LNCAP (cell line): ENCODE data around the gene NKD1.

ENCODE experiments used
- CTCF ChIP-seq: fragments of 450-650 bp; IDR thresholded peaks from 2 replicates; pipeline ENCODE4 v1.5.1; 2017; ENCODE audit warnings: mild to moderate bottlenecking

The NKD1 gene

GRCh38 chr16:50637716-50638602, 89.8 kb downstream of the NKD1 start:
- no peak for TF ChIP-seq CTCF

DNA sequence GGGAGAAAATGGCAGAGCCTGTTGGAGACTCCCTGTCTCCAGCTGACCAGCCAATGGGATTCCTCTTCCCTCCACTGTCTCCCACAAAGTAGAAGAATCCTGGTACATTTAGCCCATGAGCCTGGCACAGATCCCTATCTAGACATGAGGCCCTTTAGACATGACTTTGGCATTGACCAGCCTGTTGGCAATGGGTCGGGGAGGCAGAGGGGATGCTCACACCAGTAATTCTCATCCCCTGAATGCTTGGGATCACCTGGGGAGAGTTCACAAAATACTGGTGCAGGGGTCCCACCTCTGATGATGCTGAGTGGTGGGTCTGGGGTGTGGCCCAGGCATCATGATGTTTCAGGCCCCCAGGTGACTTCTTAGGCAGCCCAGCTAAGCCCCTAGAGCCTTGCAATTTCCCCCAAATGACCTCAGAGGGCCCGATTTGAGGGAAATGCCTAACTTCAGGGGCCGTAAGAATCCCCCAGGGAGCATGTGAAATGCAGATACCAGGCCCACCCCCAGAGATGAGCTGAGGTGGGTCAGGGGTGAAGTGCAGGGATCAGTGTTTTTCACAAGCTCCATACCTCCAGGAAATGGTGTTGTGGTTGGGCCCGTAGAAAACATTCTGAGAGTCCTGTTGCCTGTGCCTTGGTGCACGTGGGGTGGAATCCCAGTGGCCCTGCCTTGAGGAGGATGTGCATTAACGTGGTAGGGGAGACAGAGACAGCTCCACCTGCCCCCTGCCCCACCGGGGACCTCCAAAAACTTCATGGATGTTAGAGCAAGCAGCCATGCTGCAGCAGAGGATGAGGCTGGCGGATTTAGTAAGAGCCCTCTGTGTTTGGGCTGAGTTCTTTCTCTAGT, 90.8 kb downstream of the NKD1 start:
- TF ChIP-seq CTCF, result no peak

DNA sequence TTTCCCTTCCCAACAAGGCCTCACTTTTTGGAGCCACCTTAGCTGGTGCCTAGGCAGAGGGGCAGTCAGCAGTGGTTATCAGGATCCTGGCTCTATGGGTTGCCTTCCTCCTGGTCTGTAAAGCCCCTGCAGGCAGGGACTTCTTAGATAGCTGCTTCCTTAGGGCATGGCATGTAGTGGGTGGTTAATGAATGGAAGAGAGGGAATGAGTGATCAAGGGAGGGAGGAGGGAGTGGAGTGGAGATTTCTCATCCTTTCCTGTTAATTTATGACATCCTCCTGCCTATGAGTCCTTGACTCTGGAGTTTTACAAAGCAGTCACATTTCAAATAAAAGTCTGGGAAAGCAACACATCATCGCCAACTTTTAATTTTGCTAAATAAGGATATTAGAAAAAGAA, 92.2 kb downstream of the NKD1 start:
- TF ChIP-seq CTCF, result no peak

GRCh38 chr16:50640919-50641817, 93.0 kb downstream of the NKD1 start:
- no peak for TF ChIP-seq CTCF

- TF ChIP-seq CTCF, result no peak
These were observed 93.6 kb downstream of the NKD1 start for GRCh38 chr16:50641818-50642187.

DNA sequence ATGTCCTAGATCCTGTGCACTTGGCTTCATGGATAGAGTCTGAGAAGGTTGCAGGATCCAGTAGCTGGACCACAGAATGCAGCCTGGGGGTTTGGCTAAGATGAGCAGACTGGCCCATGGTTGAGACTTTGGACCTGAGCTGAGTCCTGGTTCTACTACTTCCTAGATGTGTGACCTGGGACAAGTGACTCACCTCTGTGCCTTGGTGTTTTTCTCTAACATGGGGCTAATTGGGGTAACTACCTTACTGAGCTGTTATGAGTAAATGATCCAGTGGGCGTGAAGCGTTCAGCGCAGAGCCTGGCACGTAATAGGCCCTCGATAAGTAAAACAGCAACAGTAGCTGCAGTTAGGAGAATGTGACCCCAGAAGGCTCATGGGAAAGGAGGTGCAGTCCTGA, 94.2 kb downstream of the NKD1 start:
- TF ChIP-seq CTCF, result no peak

DNA sequence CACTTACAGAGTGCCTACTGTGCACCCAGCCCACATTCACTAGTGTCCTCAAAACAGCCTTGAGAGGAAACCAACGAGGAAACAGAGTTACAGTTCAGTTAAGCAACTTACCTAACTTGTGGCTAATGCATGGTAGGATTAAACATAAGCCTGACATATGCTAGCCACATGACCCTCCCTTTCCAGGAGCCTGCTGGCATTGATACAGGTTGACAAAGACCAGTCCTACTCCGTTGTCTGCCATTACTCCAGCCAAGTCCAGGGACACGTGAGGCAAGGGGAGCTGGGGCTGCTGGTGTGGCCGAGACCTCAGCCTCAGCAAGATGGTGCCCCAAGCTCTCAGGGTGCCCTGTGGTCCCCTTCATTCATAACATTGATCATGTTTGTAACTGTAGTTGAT, 95.0 kb downstream of the NKD1 start:
- no peak for TF ChIP-seq CTCF
